ENCODE results near the gene PIGA.

PIGA gene, protein sequence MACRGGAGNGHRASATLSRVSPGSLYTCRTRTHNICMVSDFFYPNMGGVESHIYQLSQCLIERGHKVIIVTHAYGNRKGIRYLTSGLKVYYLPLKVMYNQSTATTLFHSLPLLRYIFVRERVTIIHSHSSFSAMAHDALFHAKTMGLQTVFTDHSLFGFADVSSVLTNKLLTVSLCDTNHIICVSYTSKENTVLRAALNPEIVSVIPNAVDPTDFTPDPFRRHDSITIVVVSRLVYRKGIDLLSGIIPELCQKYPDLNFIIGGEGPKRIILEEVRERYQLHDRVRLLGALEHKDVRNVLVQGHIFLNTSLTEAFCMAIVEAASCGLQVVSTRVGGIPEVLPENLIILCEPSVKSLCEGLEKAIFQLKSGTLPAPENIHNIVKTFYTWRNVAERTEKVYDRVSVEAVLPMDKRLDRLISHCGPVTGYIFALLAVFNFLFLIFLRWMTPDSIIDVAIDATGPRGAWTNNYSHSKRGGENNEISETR

DNA sequence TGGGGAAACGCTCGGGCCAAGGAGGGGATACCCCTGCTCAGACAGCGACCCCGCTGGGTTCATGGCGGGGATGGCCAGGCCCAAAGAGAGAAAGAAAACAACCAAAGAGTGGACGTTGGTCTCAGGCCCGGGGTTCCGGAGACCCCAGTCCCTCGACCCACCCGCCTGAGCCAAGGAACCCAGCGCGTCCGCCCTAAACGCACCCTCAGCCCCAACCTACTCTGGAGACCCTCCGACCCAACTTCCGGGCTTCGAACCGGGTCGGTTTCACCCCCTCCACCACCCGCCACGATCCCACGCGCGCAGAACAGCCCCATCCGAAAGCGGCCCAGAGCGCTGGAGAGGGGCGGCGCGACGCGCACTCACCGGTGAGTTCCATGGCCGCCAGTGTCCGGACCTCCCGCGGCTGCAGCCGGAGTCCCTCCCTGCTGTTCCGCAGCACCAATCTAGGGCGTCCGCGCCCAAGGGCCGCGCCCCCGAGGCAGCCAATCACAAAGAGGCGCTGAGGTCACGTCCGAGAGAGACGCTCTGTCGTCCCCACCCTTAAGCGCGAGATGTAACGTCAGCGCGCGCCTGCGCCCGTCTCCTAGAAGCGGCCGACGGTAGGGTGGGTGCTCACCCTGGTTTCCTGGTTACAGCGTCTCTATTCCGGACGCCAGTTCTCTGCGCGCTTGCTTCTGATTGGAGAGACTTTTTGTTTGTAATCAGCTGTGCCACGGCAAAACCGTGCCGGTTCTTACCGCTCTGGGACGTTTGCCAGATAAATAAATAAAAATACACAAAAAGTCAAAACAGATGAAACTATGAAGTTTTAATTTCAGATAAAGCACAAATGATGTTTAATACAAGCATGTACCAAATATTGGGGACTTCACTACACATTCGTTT lies at the start of gene PIGA:
Gene PIGA, minus strand, starts transcription at position 389 of the 888 bp plus-strand sequence. CDS start 3,593 bp downstream, outside the sequence.
- DNase-seq, result peak; percentile 97

DNA sequence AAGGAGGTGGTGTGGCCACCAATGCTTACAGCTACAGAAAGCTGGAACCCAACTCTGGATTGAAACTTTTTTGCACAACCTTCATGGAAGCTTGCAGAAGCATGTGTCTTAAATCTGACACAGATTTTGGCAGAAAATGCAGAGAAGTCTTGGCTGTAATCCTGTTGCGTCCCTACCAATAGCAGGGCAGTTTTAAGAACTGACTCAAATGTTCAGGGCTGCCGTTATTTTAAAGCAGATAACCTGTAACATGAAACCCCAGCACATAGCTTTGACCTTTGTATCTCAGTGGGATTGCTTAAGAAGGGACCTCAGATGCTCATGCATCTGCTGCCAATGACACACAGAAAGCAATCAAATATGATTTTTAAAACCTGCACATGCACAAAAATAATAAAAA lies 49.0 kb upstream of the PIGA start, which contains the start of gene VEGFD:
Gene VEGFD, minus strand, starts transcription at position 110 of the 400 bp plus-strand sequence. CDS start 467 bp downstream, outside the sequence.
- DNase-seq, result no peak

DNA sequence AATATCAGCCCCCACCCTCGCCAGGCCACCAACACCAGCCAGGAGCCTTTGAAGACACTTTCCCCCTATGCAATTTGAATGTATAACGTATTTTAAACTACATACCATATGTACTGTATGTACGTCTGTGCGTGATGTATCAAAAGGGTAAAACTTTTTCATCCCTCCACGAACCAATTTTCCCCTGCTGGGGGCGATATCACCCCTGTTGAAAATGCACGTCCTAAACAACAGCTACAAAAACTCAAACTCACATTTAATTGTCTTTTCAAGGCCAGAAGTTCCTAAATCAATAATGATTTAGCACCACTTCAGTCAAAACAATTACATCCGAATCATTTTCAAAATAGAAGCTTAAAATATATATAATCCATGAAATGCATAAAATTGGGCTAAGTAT lies 47.5 kb upstream of the PIGA start:
- DNase-seq, result no peak

DNA sequence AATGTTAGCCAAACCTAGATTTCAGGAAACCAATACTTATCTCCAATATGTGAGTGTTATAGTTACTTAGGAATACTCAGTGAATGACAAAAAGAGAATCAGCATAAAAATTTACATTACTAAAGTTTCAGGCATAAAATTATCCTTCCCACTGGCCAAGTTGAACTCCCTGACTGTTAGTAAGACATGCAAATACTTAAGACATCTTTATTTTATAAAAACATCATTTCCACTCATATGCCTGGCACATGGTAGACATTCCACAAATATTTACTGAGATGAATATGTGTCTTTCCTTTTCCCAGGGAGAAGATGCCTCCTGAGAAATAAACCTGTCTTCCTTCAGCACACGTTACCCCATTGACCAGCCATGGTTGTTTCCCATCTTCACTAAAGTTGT lies 41.6 kb upstream of the PIGA start:
- no peak for DNase-seq

DNA sequence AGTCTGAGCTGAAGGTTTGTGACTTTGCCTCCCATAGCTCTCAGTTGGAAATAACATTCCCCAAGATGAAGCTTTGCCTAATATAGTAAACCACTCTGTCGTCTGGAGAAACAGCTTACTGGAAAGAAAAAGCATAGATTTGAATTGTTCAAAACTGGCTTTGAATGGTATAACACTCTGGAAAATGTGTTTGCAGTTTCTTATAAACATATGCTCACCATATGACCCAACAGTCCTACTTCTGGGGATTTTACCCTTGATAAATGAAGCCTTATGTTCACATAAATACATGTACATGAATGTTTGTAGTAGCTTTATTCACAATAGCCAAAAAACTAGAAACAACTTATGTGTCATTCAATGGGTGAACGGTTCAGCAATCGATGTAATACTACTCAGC lies 38.7 kb upstream of the PIGA start:
- no peak for DNase-seq

DNA sequence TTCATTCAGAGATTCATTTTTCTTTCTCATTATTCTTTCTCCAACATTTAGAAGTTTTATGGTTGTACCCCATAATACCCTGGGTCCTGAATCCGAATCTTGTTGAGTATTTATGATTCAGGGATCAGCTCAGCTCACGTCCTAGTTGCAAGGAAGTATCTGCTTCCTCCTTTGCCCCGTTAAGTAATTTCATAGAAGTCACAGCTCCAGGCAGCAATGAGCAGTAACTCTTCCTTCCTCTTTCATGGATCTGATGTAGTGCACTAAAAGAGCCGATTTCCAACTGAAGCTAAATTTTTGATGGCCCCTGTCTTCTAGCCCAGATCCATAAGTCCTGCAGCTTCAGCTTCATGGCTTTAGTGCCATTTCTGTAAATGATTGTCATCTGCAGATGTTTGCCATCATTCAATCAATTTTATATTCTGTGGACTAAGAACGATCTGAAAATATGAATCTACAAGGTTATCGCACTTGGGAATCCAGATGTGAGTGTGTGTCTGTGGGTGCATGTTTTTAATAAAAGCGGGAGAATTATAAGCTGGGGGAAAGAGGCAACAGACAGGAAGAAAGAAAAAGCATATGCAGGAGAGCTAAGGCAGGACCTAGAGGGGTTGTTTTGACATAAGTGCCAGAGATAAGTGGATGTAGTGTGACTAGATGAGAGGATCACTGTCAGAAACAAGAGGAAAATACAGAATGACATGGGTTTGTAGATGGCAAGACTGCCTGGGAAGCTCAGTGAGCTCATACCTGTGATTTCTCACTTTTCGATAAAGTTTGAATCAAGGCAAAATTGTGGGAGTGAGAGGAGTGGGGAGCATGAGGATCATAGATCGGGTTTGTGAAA lies 31.4 kb upstream of the PIGA start:
- DNase-seq, result no peak

DNA sequence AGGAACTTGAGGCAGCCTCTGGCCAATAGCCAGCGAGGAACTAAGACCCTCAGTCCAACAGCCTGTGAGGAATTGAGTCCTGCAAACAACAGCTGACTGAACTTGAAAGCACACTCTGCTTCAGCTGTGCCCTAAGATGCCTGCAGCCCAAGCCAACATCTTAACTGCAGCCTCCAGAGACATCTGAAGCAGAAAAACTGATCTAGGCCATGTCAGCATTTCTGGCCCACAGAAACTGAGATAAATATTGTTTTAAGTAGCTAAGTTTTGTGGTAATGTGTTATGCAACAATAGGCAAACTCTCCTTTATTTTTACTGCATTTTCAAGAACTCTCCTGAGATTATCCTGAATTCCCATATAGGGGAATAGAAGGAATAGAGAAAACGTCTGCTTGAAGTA lies 24.4 kb upstream of the PIGA start:
- no peak for DNase-seq

DNA sequence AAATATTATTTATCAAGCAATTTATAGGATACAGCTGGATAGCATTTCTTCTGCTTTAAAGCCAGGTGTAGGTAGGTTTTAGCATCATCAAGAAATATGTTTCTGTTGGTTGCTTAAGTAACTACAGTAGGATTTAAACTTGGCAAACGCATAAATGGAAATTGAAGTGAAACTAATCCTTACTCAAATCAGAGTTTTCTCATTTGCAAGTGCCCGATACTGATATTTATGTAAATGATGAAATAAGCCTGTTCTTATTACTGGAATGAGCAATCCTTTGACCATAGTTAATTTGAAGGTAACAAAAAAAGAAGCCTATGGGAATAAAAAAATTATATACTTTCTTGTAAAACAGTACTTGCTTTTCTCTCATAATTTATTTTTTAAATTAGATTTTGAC lies 23.2 kb upstream of the PIGA start:
- no peak for DNase-seq

DNA sequence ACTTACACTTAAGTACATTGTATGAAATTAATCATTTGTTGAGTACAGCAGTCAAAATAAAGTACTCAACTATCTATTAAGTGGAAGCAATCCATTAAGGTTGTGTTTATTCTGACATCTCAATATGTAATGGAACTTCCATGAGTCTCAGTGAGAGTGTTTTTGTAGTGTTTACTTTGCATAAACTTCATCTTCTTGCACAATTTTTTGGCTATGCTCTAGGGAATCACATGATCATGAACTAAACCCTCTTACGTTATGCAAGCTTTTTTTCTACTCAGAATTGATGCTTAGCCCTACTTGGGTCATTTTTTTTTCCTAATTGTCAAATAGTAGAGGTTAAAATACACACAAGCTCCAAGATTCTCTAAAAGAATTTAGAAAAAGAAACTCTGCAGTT lies 21.1 kb upstream of the PIGA start:
- DNase-seq, result no peak

DNA sequence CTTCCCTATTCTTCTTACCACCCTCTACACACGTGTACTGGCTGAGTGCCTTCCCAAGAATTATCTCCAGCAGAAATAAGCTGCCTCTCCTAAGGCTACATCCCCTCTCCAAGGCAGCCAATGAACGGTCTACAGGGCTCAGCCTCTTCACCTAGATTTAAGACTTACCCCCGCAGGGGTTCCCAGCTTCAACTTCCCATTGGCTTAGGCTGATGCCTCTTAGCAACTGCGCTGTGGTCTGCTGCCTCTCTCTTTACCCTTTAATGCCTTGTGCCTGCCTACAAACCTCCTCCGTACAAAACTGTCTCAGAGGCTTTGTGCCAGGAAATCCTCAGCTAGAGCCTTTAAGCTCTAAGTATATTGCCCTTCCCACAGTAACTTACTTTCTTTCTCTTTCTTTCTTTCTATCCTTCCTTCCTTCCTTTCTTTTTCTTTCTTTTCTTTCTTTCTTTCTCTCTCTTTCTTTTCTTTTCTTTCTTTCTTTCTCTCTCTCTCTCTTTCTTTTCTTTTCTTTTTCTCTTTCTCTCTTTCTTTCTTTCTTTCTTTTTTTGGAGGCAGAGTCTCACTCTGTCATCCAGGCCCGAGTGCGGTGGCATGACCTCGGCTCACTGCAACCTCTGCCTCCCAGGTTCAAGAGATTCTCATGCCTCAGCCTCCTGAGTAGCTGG lies 15.1 kb upstream of the PIGA start:
- DNase-seq, result no peak

DNA sequence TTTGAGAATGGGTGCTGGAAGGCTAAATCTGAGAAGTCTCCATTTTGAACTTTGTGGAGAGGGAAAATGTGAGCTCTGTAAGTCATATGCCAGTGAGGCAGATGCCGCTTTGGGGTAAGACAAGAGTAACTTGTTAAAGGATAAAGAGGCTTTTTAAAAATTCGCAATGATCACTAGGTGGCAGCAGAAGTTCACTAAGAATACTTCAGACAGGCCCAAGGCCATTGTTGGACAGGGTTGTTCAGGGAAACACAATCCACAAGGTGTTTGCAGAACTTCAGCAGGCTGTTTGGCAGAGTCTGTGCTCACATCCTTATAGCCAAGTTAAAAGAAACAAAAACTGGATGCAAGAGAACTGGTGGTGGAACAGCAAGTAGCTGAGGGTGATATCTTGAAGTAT lies 13.7 kb upstream of the PIGA start:
- peak; percentile 63 for DNase-seq

DNA sequence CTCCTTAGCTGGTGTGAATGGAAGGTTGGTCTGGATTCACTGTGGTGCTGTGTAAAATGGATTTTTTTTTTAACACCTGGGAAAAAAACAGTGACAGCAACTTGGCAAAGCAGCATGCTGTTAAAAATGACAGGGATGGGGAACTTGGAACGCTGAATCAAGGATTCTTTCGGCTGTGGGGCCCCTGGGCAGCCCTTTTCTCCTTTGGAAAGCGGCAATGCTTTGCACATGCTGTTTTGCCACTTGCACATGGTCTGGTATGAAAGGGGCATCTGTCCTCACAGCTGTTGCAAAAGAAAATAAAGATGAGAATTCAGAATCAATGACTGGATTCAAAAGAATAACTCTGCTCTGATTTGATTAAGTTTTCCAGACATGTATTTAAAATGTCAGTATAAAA lies 10.7 kb upstream of the PIGA start:
- DNase-seq, result no peak

DNA sequence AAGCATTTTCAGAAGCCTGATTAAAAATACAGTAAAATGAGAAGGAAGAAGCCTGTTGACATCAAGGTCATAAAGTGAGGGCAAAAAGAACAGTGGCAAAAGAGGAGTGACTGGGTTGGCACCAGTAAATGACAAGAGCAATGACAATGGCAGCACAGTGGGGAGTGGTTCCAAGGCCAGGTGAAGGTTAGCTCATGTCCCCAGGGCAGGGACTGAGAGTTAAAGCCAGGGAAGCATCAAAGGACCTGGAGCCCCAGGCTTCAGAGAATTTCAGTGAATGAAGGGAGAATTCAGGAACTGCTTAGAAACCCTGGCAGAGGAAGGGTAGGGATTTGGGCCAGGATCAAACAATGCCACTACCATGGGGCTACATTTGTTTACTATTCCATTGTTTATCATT lies 8.8 kb upstream of the PIGA start:
- no peak for DNase-seq

DNA sequence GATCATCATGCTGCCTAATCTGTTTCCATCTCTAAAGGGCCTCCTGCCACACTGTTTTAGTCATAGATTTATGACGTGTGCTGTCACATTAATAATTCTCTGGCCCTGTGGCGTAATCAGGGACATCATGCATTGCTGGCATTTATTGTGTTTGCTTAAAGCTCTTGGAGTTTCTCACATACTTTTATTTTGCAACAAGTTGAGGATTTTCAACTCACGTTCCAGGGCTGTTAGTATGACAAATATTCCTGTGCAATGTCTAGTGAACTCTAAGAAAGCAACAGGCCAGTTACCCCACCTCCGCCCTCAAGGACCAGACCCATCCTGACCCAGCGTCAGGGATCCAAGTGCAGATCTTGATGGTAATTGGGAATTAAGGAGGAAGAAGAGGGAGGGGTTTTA lies 7.8 kb upstream of the PIGA start:
- no peak for DNase-seq

DNA sequence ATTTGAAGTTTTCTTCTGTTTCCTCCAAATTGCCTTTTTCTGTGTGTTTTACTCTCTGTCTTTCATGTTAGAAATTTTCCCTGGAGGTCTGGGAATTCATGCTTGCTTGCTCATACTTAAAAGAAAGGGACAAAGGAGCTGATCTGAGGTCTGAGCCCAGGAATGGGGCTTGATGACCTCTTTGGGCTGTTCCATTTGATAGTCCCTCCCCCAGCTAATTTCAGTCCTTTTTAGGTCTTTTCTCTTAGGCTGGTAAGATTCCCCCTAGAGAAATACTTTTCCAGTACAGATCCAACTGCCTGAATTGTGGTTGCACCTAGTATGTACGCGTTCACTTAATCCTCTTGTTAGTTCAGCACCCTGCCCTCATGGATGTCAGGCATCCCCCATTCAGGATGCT lies 5.5 kb upstream of the PIGA start:
- no peak for DNase-seq

DNA sequence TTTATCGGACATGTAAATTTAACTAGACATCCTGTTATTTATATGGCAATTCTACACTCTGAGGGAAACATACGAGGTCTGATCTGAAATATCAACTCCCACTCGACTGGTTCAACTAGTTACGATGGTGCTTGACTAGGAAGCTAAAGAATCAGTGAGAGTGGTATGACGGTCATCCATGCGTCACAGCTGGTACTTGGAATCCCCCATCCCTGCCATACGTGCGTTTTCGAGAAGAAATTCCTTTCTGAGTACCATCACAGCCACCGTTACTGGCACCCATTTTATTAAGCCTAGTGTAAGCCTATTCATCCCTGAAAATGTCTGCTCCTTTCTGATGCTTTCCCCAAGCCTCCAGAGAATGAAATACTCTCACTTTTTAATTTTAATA lies 695 bp upstream of the PIGA start:
- peak; percentile 42 for DNase-seq

DNA sequence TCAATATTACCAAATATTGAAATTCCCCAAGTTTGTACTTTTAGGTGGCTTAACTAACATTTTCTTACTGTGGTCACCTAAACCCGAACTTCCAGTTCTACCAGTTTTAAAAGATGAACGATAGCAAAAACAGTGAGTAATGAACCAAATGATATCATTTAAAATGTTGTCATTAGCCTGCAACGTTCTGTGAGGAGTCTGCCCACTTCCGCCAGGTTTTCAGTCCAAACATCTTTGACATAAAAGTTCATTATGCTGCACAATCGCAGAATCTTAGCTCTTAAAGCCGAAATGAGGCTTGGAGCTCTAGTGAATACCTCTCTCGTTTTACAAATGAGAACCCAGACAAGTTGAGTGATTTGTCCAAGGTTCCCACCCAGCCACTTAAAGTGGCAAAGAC lies 762 bp downstream of the PIGA start:
- DNase-seq, result no peak

DNA sequence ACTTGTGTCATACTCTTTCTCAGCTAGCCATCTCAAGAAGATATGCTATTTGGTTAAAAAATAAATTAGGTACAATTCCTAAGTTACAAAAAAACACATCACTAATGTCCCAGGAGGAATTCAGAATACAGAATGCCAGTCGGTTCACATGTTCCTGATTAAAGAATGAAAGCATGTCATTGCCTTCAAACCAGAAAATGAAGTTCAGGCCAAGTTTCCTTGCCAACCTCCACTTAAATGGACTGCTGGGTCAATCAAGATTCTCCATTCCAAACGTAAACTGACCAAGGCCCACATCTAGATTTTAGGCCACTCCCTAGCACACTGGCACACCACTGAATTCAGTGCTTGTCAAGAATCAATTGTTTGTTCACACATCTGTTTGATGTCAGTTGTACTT lies 6.5 kb downstream of the PIGA start:
- DNase-seq, result no peak

DNA sequence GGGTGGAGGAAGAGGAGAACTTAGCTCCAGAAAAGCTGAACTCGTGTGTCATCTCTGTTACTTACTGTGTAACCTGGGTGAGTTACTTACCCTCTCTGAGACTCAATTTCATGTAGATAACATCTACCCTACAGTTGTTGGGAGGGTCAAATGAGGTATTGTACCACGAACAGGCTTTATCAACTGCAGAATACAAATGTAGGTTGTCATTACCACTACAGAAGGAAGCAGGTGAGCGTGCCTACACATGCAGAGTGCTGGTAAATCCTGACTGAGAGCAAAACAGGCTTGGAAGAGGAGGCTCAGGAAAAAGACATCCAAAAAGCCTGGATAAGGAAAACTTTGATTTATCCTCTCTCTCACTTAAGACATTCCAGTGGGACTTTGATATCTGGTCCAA lies 7.2 kb downstream of the PIGA start:
- no peak for DNase-seq

DNA sequence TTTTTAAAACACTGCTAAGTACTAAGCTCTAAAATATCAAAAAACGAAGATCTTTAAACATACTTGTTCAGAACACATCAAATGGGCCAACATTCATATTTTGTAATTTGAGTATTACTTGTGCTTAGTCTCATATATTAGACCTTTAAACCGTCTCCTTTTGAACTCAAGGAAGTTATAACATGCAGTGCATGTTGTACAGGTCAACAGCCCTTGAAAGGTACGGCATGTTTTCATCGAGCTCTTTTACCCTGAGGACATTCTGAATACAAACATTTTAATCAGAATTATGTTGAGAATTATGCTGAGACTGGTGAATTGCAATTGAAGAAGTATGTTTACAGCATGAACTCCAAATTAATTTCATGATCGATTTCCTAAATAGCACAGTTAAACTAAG lies 12.9 kb downstream of the PIGA start:
- no peak for DNase-seq

DNA sequence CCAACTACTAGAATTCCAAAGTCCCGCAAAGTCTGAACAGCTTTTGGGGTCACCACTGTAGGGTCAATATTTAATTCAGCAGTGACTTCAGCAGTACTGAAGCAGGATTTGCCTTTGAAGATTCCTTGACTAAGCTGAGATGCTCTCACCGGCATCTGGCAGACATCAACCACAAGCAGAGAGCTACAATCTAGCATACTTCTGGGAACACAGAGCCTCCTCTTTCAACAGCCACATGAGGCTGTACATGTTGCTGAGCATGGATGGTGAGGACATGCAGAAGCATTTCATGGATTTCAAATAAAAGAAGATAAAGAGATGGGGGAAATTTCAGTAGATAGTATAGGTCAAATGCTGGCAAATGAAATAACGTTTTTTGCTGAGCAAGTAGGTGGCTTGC lies 13.3 kb downstream of the PIGA start:
- DNase-seq, result no peak

DNA sequence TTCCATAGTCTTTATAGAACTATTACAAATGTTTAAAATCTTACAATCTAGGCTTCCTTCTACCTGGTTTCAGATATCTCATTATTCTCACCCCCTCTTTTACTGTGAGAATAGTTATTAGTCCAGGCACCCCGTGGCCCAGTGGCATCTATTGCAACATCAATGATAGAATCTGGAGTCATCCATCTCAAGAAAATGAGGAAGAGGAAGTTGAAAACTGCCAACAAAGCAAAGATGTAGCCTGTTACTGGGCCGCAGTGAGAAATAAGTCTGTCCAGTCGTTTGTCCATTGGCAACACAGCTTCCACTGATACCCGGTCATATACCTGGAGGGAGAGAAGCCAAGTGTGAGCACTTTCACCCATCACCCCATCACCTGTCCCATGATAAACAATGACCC lies 13.9 kb downstream of the PIGA start:
- no peak for DNase-seq
